B cell (primary cell): ENCODE measurements around the gene CCDC186. TPM values are rescaled to one million over a fixed set of nuclear protein-coding genes. Genes with fewer than 3 reads are reported as not detected.

Experiments used
- ATAC-seq: fragments of 200-7000 bp; cut with Tn5 transposase; one replicate; pipeline ENCODE4 v1.10.0; 2021; ENCODE audit warnings: low read depth, mild to moderate bottlenecking, moderate number of reproducible peaks, moderate library complexity
- CTCF ChIA-PET: fragments of 350-600 bp; sonication (Branson Sonifier 250); formaldehyde crosslinking; loops from one replicate; lab custom pipeline; 2021; ENCODE audit warnings: antibody characterized with exemption, inconsistent platforms; lab: Charles Lee
- POLR2A ChIA-PET: fragments of 350-600 bp; sonication (Branson Sonifier 250); formaldehyde crosslinking; loops from one replicate; lab custom pipeline; 2021; ENCODE audit warnings: antibody characterized with exemption; lab: Charles Lee
- DNase-seq: peaks from one replicate; pipeline ENCODE4 v3.0.0; 2013
- H2AFZ ChIP-seq: 2 replicates; pipeline ENCODE4 v1.6.1; 2012; ENCODE audit warnings: mild to moderate bottlenecking, low read depth, low read length; ENCODE audit not compliant: insufficient read depth, poor library complexity, severe bottlenecking
- H3K27ac ChIP-seq, 2 donors: 1 replicate in 1 of 2; 2 replicates in 1 of 2; pipeline ENCODE4 v1.5.1; 2012 to 2013; ENCODE audit warnings: low read length in 2 of 2, mild to moderate bottlenecking in 2 of 2, moderate library complexity in 1 of 2
- H3K27me3 ChIP-seq, 4 experiments: fragments of 200-600 bp in 1 of 4; sonication (generic) in 1 of 4; replicated peaks in 1 of 4; 1 replicate in 2 of 4; 2 replicates in 2 of 4; pipeline versions ENCODE4 v1.6.1 to v1.7.0; 2013 to 2016; ENCODE audit warnings: low read length in 3 of 4, mild to moderate bottlenecking in 2 of 4, mixed read lengths in 1 of 4, moderate library complexity in 1 of 4; ENCODE audit not compliant: insufficient read depth in 4 of 4, control insufficient read depth in 3 of 4; ENCODE audit errors: control extremely low read depth in 1 of 4
- H3K36me3 ChIP-seq, 2 experiments: replicated peaks in 1 of 2; 1 replicate in 1 of 2; 2 replicates in 1 of 2; pipeline versions ENCODE4 v1.6.1 to v1.7.1; 2013; ENCODE audit warnings: low read length in 1 of 2; ENCODE audit not compliant: insufficient read depth in 2 of 2, control insufficient read depth in 1 of 2; ENCODE audit errors: control extremely low read depth in 1 of 2, extremely low read depth in 1 of 2
- H3K4me1 ChIP-seq, 2 donors: fragments of 200-600 bp in 1 of 2; sonication (generic) in 1 of 2; 1 replicate in 1 of 2; 2 replicates in 1 of 2; pipeline versions ENCODE4 v1.5.1 to v1.6.1; 2013 to 2017; ENCODE audit warnings: low read length in 2 of 2; ENCODE audit not compliant: control insufficient read depth in 2 of 2, insufficient read depth in 2 of 2
- H3K4me2 ChIP-seq: replicated peaks from 2 replicates; pipeline ENCODE3; 2012; ENCODE audit warnings: mild to moderate bottlenecking, low read depth, low read length; ENCODE audit not compliant: poor library complexity, severe bottlenecking
- H3K4me3 ChIP-seq, 5 experiments: fragments of 200-600 bp in 1 of 5; sonication (generic) in 1 of 5; 1 replicate in 3 of 5; 2 replicates in 2 of 5; pipeline versions ENCODE4 v1.5.1 to v1.7.0; 2011 to 2016; ENCODE audit warnings: low read length in 4 of 5, mild to moderate bottlenecking in 4 of 5, low read depth in 2 of 5, control low read depth in 1 of 5, moderate library complexity in 1 of 5; ENCODE audit not compliant: insufficient read depth in 1 of 5; ENCODE audit errors: control extremely low read depth in 1 of 5, extremely low read depth in 1 of 5
- H3K79me2 ChIP-seq: fragments of 200-600 bp; sonication (generic); one replicate; pipeline ENCODE4 v1.6.0; 2016; ENCODE audit warnings: low read length; ENCODE audit not compliant: control insufficient read depth, insufficient read depth
- H3K9ac ChIP-seq: fragments of 200-600 bp; sonication (generic); 2 replicates; pipeline ENCODE4 v1.6.1; 2017; ENCODE audit warnings: mild to moderate bottlenecking, low read length, moderate library complexity
- H3K9me3 ChIP-seq, 3 donors: one replicate each; pipeline versions ENCODE4 v1.6.1 to v1.7.1; 2013; ENCODE audit warnings: low read length in 2 of 3; ENCODE audit not compliant: control insufficient read depth in 2 of 3, insufficient read depth in 1 of 3; ENCODE audit errors: control extremely low read depth in 1 of 3
- H4K20me1 ChIP-seq: 2 replicates; pipeline ENCODE4 v1.6.0; 2012; ENCODE audit warnings: mild to moderate bottlenecking, low read length; ENCODE audit not compliant: insufficient read depth, control insufficient read depth, poor library complexity, severe bottlenecking
- H3K27ac Mint-ChIP-seq: one replicate; pipeline ENCODE4 v1.8.0; 2021; ENCODE audit warnings: mixed read lengths
- H3K27me3 Mint-ChIP-seq: one replicate; pipeline ENCODE4 v1.8.0; 2021; ENCODE audit warnings: mixed read lengths
- H3K4me1 Mint-ChIP-seq: one replicate; pipeline ENCODE4 v1.8.0; 2021; ENCODE audit warnings: mixed read lengths
- H3K4me3 Mint-ChIP-seq: one replicate; pipeline ENCODE4 v1.8.0; 2021; ENCODE audit warnings: mixed read lengths
- H3K9me3 Mint-ChIP-seq: one replicate; pipeline ENCODE4 v1.8.0; 2022; ENCODE audit warnings: mixed read lengths; ENCODE audit not compliant: insufficient read depth
- EZH2 ChIP-seq: IDR thresholded peaks from 2 replicates; pipeline ENCODE4 v1.6.1; 2012; ENCODE audit warnings: borderline replicate concordance, low read depth, mild to moderate bottlenecking, moderate library complexity, low read length; ENCODE audit not compliant: insufficient read depth, poor library complexity, severe bottlenecking
- WGBS: methylation state at CpG from one replicate; pipeline ENCODE4 v1.1.5; 2013; ENCODE audit warnings: missing lambda C conversion rate; ENCODE audit not compliant: insufficient coverage; 5-methylcytosine and 5-hydroxymethylcytosine counted together
- intact Hi-C: fragments of 100-400 bp; cut with micrococcal nuclease; formaldehyde crosslinking; loops from one replicate; pipeline ENCODE4 v1.10.0; 2022
- polyA plus RNA-seq: library from polyadenylated mRNA; depleted of rRNA; stranded (reverse); fragments of >200 nt; gene quantifications from 2 replicates; pipeline ENCODE4 v1.2.3, GENCODE V29; 2012
- total RNA-seq, 2 donors: library from RNA; stranded (reverse); fragments of 120-200 nt in 1 of 2; gene quantifications; 1 replicate in 1 of 2; 2 replicates in 1 of 2; pipeline versions ENCODE4 v1.2.3 to v1.2.4, GENCODE V29; 2013 to 2022
- TF ChIP-seq, protein P1 (sequence below): fragments of 200-600 bp; IDR thresholded peaks from one replicate; pipeline ENCODE4 v1.8.0; 2022; ENCODE audit warnings: antibody characterized with exemption, mild to moderate bottlenecking

The CCDC186 gene
- total and polyA plus RNA-seq, 2 donors (not counting 1 experiment from before 2014, with no cell fraction given) = 8.0 to 33.8 TPM

DNA sequence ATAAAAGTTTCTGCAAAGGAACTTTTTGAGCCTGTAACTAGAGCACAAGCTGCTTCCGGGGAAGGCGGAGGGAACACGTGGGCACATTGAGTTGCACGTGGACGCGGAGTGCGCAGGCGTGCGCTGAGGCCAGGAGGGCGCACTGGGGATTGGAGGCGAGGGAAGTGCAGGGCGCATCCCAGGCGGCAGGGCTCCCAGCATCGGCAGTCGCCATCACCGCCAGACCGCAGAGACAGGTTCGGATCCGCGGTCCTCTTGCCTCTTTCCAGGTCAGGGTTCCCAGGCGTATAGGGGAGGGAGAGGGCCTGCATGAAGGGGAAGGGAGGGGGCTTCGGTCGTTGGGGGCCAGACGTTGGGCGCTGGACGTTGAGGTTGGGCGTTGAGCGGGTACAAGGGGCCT lies 5.1 kb upstream of the CCDC186 start, which contains the start of gene TDRD1:
TDRD1 (plus strand) TSS at position 206 of the 400 bp plus-strand sequence. CDS start 8,479 bp downstream, outside the sequence.
- no peak within 1 kb of the TSS for H3K27ac Mint-ChIP-seq
- ChIA-PET POLR2A (interaction anchor here (0.7 kb wide), 1 partner anchor 19 kb away, joined by 4 read pairs; no protein-coding TSS in a partner anchor), CTCF (no interaction called here)
- peaks cover 3% of the 10 kb centered on the region for H3K27me3 Mint-ChIP-seq
- Histone ChIP-seq H3K4me2 (no peak within 1 kb of the TSS), H3K27me3 (no peaks in the 10 kb centered on the region), H3K36me3 (no peaks in the 10 kb centered on the region), H4K20me1 (no peaks in the 10 kb centered on the region), H2AFZ (no peak within 1 kb of the TSS), H3K27ac (no peak within 1 kb of the TSS), H3K9ac (no peak within 1 kb of the TSS), H3K4me1 (peaks cover 0 to 5% of the 10 kb centered on the region in 2 donors), H3K79me2 (peaks cover 14% of the 10 kb centered on the region), H3K4me3 (no peak within 1 kb of the TSS), H3K9me3 (no peaks in the 10 kb centered on the region)
- ATAC-seq (no peak), DNase-seq (no peak)
- no peaks in the 10 kb centered on the region for H3K9me3 Mint-ChIP-seq
- whole genome bisulfite sequencing = 93% methylated on average over 28 of the region's 28 CpGs
- H3K4me3 Mint-ChIP-seq = no peak within 1 kb of the TSS
- intact Hi-C loops = loop anchor here (10.0 kb wide), 1 partner anchor 646 kb away; the partner anchor contains the start of gene FHIP2A
- TF ChIP-seq, protein P1, sequence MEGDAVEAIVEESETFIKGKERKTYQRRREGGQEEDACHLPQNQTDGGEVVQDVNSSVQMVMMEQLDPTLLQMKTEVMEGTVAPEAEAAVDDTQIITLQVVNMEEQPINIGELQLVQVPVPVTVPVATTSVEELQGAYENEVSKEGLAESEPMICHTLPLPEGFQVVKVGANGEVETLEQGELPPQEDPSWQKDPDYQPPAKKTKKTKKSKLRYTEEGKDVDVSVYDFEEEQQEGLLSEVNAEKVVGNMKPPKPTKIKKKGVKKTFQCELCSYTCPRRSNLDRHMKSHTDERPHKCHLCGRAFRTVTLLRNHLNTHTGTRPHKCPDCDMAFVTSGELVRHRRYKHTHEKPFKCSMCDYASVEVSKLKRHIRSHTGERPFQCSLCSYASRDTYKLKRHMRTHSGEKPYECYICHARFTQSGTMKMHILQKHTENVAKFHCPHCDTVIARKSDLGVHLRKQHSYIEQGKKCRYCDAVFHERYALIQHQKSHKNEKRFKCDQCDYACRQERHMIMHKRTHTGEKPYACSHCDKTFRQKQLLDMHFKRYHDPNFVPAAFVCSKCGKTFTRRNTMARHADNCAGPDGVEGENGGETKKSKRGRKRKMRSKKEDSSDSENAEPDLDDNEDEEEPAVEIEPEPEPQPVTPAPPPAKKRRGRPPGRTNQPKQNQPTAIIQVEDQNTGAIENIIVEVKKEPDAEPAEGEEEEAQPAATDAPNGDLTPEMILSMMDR = no peak
- TF ChIP-seq EZH2 = no peak
- H3K4me1 Mint-ChIP-seq = peaks cover 6% of the 10 kb centered on the region

DNA sequence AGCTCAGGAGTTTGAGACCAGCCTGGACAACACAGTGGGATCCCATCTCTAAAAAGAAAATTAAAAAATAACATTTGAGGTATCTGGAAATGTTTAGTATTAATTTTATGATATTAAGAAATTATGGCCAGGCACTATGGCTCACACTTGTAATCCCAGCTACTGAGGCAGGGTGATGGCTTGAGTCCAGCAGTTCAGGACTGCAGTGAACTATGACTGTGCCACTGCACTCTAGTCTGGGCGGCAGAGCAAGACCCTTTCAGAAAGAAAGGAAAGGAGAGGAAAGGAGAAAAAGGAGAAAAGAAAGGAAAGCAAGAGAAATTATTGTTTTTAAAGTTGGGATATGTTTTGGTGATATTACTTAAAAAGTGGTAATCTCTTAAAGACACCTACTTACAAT lies 2.5 kb upstream of the CCDC186 start:
- Histone ChIP-seq H3K4me2 (no peak overlapping the region), H3K27ac (no peak overlapping the region), H3K4me3 (no peak overlapping the region), H4K20me1 (no peaks in the 10 kb centered on the region), H3K36me3 (no peaks in the 10 kb centered on the region), H2AFZ (no peak overlapping the region), H3K79me2 (peaks cover 39% of the 10 kb centered on the region), H3K4me1 (peaks cover 11 to 13% of the 10 kb centered on the region in 2 donors), H3K9ac (no peak overlapping the region), H3K9me3 (no peaks in the 10 kb centered on the region), H3K27me3 (no peaks in the 10 kb centered on the region)
- no peak for DNase-seq
- Mint-ChIP-seq H3K27me3 (peaks cover 3% of the 10 kb centered on the region), H3K4me1 (peaks cover 30% of the 10 kb centered on the region), H3K27ac (no peak overlapping the region), H3K9me3 (no peaks in the 10 kb centered on the region), H3K4me3 (no peak overlapping the region)
- ChIA-PET CTCF (no interaction called here), POLR2A (interaction anchor here (0.5 kb wide), 1 partner anchor 23 kb away, joined by 4 read pairs; no protein-coding TSS in a partner anchor)
- ATAC-seq = no peak
- 80% methylated on average over 1 of the region's 1 CpG for WGBS
- intact Hi-C loops = loop anchor here (10.0 kb wide), 1 partner anchor 648 kb away; the partner anchor contains the start of gene FHIP2A
- no peak for TF ChIP-seq EZH2
- TF ChIP-seq, protein P1 = no peak
